H1 (cell line): ENCODE data around the gene TEX22. TPM values are rescaled to one million over a fixed set of nuclear protein-coding genes. Genes with fewer than 3 reads are reported as not detected.

ENCODE experiments used
- CREB1 ChIP-seq: IDR thresholded peaks from 2 replicates; pipeline ENCODE4 v1.6.1; 2012; ENCODE audit warnings: inconsistent platforms
- KDM5A ChIP-seq: fragments of 200-600 bp; IDR thresholded peaks from 2 replicates; pipeline ENCODE4 v1.7.1; 2012; ENCODE audit warnings: mild to moderate bottlenecking, low read length, inconsistent platforms, mixed read lengths
- NANOG ChIP-seq: IDR thresholded peaks from 2 replicates; pipeline ENCODE4 v1.6.1; 2011; ENCODE audit warnings: low read length, low read depth, mild to moderate bottlenecking, inconsistent platforms; ENCODE audit not compliant: insufficient read depth, poor library complexity, severe bottlenecking
- TAF7 ChIP-seq: optimal IDR thresholded peaks from 2 replicates; pipeline ENCODE3; 2011; ENCODE audit warnings: low read depth, mild to moderate bottlenecking, inconsistent platforms, low read length, moderate library complexity, borderline replicate concordance
- TBP ChIP-seq: IDR thresholded peaks from 2 replicates; pipeline ENCODE4 v1.6.1; 2011; ENCODE audit warnings: low read depth, low read length, improper control_type of control experiment
- polyA plus RNA-seq, 7 experiments: library from polyadenylated mRNA; depleted of rRNA in 3 of 7; stranded (reverse) in 5 of 7; unstranded in 2 of 7; fragments of >200 nt in 5 of 7; fragments of 200-250 nt in 2 of 7; gene quantifications; 1 replicate in 5 of 7; 2 replicates in 1 of 7; 4 replicates in 1 of 7; pipeline versions ENCODE4 v1.2.1 to v1.2.3, GENCODE V29; 2011 to 2013; ENCODE audit warnings: missing spikeins in 2 of 7, mixed read lengths in 2 of 7
- total RNA-seq: library from RNA; stranded (reverse); fragmentation: NEBNext Ultra II Directional; extraction: Animal tissue kit (Norgen Biotek cat#: 25700); gene quantifications from 2 replicates; pipeline ENCODE4 v1.2.1, GENCODE V29; 2021
- TF ChIP-seq, protein P1 (sequence below): IDR thresholded peaks from 2 replicates; pipeline ENCODE4 v1.6.1; 2011; ENCODE audit warnings: low read depth, mild to moderate bottlenecking, low read length; ENCODE audit not compliant: insufficient read depth

The TEX22 gene
- total and polyA plus RNA-seq, 2 of the 8 experiments (the other 6 are each of a cell fraction or from before 2014, with no cell fraction given), result 0.24 to 0.39 TPM

- TF ChIP-seq TAF7 (no peak), NANOG (no peak), TBP (no peak), CREB1 (no peak), KDM5A (no peak)
- TF ChIP-seq, protein P1, sequence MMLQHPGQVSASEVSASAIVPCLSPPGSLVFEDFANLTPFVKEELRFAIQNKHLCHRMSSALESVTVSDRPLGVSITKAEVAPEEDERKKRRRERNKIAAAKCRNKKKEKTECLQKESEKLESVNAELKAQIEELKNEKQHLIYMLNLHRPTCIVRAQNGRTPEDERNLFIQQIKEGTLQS, result no peak
- TF ChIP-seq, all 59 proteins: peak for 0
Observed at GRCh38 chr14:105437723-105438500, 39.6 kb downstream of the TEX22 start (continued).
